GM21423 (cell line): ENCODE results near the gene PRMT5.
"Not testable (repeated sequence)": the region's sequence is repeated elsewhere in the genome, so short reads cannot be mapped to it uniquely, and the experiment has no call there.

Experiments
- ATAC-seq: cut with Tn5 transposase; IDR thresholded peaks from one replicate; pipeline ENCODE4 v1.9.1; 2021; ENCODE audit warnings: mild to moderate bottlenecking, moderate library complexity; ENCODE audit not compliant: unreplicated experiment

Gene PRMT5

GRCh38 chr14:22929104-22929960 is at the start of gene PRMT5:
PRMT5 (minus strand) TSS chr14:22929376; CDS start chr14:22929361, 15 bp downstream.
- peak; percentile 91 for ATAC-seq

DNA sequence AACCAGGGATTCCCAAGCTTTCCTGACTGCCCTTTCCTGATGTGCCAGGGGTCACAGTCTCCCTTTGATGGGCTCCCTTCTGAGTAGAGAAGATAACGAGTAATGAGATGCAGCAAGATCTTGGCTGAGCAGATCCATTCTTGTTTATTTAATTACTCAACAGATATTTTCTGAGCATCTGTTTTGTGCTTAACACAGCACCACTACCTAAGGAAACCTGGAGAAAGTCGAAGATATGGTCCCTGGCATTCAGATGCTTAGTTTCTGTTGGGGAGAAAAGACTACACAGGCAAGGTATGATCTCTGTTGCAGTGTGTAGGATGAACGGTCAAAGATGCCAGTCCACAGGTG is 49.3 kb upstream of the PRMT5 start:
- ATAC-seq, result no peak

DNA sequence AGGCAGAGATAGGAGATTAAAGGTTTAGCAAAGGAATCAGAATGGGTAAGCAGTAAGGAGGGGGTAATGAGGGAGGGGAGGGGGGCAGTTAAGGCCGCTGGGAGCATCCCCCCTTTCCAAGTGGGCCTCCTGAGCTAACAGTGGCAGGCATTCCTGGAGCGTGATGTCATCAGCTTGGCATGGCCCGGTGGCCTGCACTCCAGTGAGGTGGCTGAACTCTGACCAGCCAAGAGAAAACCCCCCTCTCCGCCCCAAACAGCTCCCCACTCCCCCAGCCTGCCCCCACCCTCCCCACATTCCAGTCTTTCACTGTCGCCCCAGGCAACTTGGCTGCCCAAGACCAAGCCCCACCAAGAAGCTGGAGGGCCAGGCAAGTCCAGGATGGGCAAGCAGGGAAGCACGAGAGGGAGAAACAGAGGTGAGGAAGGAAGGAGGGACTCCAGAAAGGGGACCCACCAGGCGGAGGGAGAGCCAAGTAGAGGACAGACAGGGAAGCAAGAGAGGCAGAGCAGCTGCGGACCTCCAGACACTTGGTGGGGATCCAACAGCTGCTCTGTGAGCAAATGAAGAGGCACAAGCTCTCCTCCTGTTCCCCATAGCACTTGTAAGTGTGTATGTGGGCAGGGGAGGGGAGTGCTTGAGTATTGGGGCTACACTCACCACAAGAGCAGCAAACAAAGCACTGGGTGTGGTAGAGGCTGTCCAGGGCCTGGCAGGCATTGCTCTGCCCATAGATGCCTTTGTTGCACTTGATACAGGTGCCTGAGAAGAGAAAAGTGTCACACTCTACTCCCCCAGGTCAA is 48.7 kb upstream of the PRMT5 start:
- no peak for ATAC-seq

GRCh38 chr14:22977434-22977683 is 48.2 kb upstream of the PRMT5 start:
- ATAC-seq, result no peak

- ATAC-seq, result no peak
Observed at GRCh38 chr14:22976620-22977433, 47.7 kb upstream of the PRMT5 start.

DNA sequence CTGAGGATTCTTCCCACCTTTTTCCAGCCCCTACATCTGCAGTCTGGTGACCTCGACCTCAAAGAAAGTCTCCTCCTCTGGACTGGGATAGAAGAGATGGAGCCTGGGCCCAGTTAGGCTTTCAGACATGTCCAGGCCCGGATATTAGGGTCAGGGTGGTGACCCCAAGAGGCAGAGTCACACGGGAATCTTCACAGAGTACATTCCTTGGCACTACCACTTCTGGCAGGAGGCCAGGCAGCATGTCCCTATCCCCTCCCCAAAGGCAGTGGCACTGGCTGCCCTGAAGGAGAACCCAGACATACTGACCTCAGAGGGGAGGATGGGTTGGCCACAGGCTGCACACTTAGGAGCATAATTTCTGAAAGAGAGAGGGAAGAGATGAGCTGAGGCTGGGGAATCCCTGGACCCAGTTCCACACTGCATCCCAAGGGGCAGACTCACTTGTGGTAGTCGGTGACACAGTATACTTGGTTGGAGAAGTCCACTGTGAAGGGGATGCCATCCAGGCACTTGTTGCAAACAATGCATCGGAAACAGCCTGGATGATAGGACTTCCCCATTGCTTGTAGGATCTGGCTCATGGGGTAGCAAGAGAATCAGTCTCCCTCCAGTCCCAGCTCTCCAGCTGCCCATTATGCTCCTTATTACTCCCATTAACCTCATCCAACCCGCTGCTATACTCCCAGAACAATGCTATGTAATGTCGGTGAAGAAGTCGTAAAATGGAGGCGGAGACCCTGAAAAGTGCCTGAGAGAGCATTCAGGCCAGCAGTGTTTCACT is 45.5 kb upstream of the PRMT5 start:
- ATAC-seq, result no peak

DNA sequence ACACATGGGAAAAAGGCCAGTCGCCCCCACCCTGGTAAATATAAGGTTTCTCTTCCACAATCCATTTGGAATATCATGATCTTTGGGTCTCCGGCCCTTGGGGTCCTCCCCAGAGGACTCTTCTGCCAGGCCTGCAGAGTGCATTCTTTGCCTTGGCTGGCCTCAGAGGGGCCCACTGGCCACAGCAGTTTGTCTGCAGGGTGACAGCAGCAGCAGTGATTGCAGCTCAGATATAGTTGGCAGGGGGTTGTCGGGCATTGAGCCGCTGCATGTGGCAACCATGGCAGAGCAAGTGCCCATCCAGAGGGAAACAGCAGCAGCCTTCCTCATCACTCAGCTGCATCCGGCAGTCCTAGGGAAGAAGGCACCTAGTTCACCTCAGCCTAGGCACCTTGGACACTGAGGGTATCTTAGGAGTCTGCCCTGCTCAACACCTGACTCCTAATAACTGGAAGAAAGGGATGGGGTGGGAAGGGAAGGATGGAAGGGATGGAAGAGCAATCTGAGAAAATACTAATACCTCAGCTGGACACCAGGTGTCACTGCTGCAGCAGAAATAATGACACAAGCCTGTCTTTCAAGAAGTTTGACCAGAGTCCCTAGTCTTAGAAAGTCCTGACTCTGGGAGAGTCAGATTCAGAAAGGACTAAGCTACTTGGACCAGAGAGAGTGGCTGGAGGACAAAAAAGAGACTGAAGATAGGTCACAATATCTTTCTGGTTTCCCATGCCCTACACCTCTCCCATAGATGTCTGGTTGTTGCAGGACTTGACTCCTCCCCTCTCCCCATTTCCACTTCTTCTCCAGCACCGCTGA is 44.2 kb upstream of the PRMT5 start:
- ATAC-seq, result no peak

DNA sequence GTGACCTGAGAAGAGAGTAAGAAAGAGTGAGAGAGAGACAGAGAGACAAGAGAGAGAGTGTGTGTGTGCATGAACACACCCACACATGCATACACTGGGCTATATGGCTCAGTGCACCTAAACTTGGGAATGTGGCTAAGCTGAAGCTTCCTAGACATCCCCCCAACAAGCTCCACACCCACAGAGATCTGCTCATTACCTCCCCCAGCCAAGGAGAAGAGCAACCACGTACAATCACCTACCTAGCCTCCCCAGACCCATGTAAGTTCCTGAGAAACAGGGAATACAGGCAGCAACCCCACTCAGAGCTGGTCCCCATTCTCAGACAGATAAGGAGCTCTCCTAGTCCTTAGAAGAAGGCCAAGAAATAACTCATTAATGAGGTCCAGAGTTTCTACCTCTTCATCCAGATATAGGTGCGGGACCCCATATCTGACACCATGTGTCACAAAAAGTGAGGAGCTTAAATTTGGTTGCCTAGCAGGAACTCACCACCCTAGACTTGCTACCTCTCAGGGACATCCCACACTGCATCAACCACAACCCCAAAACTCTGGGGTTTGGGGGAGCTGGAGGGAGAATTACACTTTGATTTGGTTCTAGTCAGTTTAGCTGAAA is 43.2 kb upstream of the PRMT5 start:
- ATAC-seq, result no peak

DNA sequence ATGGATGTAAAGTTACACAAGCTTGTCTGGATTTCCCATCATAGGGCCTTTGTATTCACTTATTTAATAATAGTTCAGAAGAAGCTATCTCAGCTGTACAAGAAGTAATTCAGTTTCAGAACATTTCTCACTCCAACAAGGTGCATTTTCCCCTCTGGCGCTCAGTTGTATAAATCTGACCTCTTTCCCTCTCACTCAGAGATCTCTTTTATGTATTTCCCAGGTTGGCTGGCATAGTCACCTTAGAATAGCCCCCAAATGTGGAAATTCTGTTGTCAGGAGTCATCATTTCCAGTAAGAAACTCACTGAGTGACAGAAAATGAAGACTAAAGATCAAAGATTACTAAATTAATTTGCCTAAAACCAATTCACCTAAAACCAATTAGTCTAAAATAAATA is 42.0 kb upstream of the PRMT5 start:
- no peak for ATAC-seq

DNA sequence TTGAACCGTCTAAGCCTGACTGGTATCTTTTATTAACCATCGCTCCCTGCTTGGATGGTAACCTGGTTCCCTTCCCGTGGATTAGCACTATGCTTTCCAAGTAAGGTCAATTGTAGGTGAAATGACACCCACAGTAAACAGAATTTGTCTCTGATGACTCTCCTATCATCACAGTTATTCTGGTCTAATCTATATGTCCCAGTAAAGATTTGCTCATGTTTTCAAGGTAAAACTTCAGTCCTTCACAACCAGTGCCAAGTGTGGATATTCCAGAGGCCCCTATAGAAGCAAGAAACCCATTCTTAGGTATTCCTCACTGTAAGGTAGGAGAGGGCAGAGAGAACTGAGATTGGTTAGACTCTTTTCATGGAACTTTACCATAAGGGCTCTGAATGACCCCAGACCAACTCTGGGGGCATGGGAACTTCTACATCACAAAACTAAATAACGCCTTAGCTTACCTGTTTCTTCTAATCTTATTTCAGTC is 37.6 kb upstream of the PRMT5 start:
- ATAC-seq, result no peak

DNA sequence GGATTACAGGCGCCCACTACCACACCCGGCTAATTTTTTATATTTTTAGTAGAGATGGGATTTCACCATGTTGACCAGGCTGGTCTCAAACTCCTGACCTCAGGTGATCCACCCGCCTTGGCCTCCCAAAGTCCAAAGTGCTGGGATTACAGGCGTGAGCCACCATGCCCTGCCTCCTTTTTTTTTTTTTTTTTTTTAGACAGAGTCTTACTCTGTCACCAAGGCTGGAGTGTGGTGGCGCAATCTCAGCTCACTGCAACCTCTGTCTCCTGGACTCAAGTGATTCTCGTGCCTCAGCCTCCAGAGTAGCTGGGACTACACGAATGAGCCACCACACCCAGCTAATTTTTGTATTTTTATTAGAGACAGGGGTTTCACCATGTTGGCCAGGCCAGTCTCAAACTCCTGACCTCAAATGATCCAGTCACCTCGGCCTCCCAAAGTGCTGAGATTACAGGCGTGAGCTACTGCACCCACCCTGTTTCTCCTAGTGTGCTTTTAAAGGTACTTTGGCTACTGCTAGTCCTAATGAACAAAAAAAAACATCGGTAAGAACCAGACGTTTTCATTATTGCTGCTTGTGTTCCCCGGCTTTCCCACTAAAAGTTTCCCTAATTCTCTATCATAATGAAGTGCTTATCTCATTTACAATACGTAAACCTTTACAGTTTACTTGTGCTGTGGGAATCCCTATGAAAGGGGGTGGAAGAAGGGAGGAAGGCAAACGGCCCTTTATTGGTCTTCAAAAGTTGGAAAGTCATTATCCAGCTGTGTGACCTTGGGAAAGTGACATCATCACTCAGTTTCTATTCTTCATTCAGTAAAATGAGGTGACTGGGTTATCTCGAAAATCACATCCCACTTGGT is 37.0 kb upstream of the PRMT5 start:
- ATAC-seq, result not testable (repeated sequence)

GRCh38 chr14:22962061-22962676 is 33.0 kb upstream of the PRMT5 start:
- no peak for ATAC-seq

- ATAC-seq, result no peak
Observed at GRCh38 chr14:22955702-22956569, 26.8 kb upstream of the PRMT5 start.

DNA sequence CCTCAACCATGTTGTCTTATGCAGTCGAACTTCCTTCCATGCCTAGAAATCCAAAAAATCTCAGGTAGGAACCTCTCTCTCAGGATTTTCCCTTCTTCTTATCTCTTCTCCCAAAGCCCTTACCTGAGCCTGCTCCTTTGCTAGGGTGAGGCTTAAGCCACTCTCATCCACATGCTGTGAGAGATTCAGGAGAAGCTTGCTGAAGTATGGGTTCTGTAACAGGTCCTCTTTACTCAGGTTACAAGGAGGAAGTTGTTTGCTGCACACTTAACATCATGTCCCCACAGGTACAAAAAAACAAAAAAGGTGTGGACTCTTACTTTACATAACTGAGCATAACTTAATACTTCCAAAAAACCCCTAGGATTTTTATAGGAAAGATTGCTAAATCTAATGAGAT is 23.2 kb upstream of the PRMT5 start:
- ATAC-seq, result no peak

- ATAC-seq, result not testable (repeated sequence)
Observed at GRCh38 chr14:22951795-22952194, 22.6 kb upstream of the PRMT5 start.

- no peak for ATAC-seq
Observed at GRCh38 chr14:22945642-22946041, 16.5 kb upstream of the PRMT5 start.

GRCh38 chr14:22939684-22940083 is 10.5 kb upstream of the PRMT5 start:
- no peak for ATAC-seq
